NCI-H460 (cell line): Measurements from ENCODE around the gene C14orf93. TPM values are rescaled to one million over a fixed set of nuclear protein-coding genes. Genes with fewer than 3 reads are reported as not detected.

Source experiments
- DNase-seq: peaks from one replicate; pipeline ENCODE4 v3.0.0-alpha.2; 2016; ENCODE audit warnings: low read depth; ENCODE audit errors: extremely low read depth
- polyA plus RNA-seq: library from polyadenylated mRNA; depleted of rRNA; stranded (reverse); fragments of >200 nt; gene quantifications from 2 replicates; pipeline ENCODE4 v1.2.3, GENCODE V29; 2014; cell fraction: nucleus; rRNA removed
- total RNA-seq: library from RNA; depleted of rRNA; stranded (reverse); fragments of >200 nt; shearing (Covaris generic); gene quantifications from 2 replicates; pipeline ENCODE4 v1.2.3, GENCODE V29; 2014; rRNA removed

The C14orf93 gene
- 12.8 and 15.1 TPM in 2 replicates for total RNA-seq
- polyA plus RNA-seq, result 11.6 and 16.5 TPM in 2 replicates

- DNase-seq, result peak; percentile 53
Measured at GRCh38 chr14:23009939-23010726, at the start of gene C14orf93. C14orf93 (minus strand) TSS chr14:23010143; CDS start chr14:22999023, 11,120 bp downstream.

DNA sequence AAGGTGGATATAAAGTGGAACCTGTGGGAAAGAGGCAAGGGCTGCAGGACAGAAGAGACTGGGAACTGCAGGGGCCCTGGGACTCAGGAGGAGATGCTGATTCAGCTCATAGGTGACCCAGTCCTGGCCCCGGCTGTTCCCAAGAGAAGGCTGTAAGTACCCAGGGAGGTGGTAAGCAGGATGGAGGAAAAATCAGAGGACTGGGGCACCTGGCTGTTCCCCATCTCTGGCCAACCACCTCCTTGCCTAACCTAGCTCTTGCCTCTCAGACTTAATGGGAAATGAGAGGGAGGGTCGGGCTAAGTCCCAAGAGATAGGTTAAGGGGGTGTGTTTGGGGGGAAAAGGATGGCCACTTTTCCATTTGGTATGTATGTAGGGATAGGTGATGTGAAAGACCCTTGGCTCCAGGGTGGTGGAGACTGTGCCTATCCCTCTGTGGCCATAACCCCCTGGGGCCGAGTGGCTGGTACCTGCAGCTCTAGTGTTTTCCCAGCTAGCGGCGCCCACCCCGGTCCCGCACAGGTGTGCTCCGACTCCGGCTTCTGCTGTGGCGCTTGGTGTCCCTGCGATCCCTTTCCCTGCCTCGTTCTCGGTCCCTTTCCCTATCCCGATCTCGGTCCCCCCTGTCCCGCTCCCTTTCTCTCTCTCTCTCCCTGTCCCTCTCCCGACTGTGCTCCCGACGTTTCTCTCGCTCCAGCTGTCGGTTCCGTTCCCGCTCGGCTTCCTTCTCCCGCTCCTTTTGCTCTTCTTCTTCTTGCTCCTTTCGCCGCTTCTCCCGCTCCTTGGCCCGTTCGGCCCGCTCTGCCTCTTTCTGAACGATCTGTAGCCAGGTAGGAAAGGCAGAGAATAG is 48.9 kb upstream of the C14orf93 start:
- no peak for DNase-seq

GRCh38 chr14:23057757-23058653 is 48.1 kb upstream of the C14orf93 start:
- DNase-seq, result peak; percentile 83

- DNase-seq, result peak; percentile 66
Measured at GRCh38 chr14:23056956-23057756, 47.2 kb upstream of the C14orf93 start, which contains the start of gene CDH24. CDH24 (minus strand) TSS chr14:23057520; CDS start chr14:23055733, 1,787 bp downstream.

GRCh38 chr14:23056145-23056955 is 46.4 kb upstream of the C14orf93 start:
- DNase-seq, result peak; percentile 72

DNA sequence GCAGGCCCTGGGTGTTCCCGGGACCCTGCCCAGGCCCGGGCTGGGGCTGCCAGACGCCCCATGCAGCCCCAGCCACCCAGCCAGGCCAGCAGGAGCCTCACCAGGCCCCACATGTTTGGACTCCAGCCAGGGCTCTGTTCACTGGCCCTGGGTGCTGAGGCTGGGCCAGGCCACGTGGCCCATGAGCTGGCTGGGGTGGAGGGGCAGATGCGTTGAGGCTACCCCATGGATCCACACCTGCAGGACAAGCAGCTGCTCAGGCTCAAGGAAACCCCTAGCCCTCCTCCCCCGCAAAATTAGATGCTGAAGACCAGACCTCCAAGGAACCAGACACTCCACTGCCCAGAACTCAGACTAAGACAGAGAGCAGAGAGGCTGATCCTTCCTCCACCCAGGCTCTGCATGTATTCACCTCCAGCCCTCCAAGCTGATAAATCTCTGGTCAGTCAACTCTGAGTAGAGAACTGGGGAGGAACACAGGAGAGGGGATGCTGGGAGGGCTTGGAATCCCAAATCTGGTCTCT is 45.7 kb upstream of the C14orf93 start:
- DNase-seq, result no peak

GRCh38 chr14:23055147-23055550 is 45.2 kb upstream of the C14orf93 start:
- no peak for DNase-seq

GRCh38 chr14:23054000-23054811 is 44.3 kb upstream of the C14orf93 start:
- no peak for DNase-seq

DNA sequence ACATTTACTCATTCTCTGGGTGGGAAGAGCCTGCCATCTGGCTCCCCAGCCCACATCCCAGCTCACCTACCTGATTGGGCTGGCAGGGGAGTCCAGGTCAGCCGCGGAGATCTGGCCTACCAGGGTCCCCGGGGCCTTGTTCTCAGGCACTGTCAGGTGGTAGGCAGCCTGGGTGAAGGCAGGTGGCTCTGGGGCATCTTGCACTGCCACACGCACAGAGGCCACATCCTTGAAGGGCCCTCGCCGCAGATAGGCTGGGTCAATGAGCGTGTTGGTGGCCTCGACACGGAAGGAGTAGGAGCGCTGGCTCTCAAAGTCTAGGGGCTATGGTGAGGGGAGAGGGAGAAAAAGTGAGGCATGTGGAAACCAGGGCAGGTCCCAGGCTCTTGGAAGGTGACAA is 43.5 kb upstream of the C14orf93 start:
- DNase-seq, result no peak

DNA sequence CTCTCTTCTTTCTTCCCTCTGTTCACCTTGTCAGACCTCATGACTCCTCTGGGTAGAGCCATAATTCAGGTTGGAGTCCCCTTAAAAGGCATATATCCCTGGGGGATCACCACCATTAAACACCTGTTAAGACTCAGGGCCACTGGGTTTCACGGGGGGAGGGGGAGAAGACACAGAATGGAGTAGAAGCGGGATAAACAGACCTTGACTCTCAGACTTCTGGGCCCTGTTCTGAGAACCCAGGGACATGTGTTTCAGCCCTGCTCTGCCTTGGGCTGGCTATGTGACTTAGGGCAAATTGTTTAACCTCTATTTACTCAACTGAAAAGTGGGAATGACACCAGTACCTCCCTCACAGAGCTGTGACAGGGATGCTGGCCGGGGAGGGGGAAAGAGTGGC is 42.7 kb upstream of the C14orf93 start:
- no peak for DNase-seq

GRCh38 chr14:23052182-23052623 is 42.3 kb upstream of the C14orf93 start:
- no peak for DNase-seq

GRCh38 chr14:23051141-23052057 is 41.5 kb upstream of the C14orf93 start:
- DNase-seq, result no peak

DNA sequence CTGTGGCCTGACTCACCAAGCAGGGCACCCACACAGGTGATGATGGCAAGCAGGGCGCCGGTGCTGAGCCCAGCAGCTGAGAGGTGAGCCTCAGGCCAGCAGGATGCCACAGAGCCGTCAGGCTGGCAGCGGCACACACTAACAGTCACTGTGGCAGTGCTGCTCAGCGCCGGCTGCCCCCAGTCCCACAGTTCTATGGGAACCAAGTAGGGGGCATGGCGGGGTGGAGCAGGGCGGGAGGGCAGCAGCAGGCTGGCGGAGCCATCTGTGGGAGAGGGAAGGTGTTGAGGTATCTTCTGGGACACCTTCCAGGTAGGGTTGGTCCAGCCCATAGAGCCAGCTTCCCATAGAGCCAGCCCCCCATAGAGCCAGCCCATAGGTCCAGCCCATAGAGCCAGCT is 39.1 kb upstream of the C14orf93 start:
- no peak for DNase-seq

GRCh38 chr14:23047751-23048693 is 38.1 kb upstream of the C14orf93 start:
- DNase-seq, result no peak

GRCh38 chr14:23047034-23047634 is 37.2 kb upstream of the C14orf93 start:
- no peak for DNase-seq
